ENCODE results near the gene PRLR. TPM values are rescaled to one million over a fixed set of nuclear protein-coding genes. Genes with fewer than 3 reads are reported as not detected.
"Not testable (repeated sequence)": the region's sequence is repeated elsewhere in the genome, so short reads cannot be mapped to it uniquely, and the experiment has no call there.

Gene PRLR
- total RNA-seq, 3 donors from 2014 or later (not counting 1 experiment from before 2014, with no cell fraction given), result 0.05 to 0.16 (median 0.09) TPM

DNA sequence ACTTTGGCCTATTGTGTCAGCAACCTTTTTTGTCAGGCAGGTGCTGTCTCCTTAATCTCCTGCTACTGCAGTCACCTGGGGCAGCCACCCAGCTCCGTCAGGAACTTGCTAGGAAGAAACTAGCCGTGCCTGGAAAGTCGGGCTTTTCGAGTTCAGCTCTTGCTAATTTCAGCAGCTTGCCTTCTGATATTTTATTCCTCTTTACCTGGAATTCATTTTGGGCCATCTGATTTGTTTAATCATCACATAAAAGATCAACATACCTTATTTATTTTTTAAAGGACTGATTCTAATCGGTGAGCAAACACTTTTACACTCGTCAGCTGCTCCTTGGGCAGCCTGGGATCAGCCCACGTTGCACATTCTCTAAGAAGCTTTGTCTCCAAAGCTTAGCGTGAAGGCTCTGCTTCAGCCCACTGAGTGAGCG lies 42.2 kb downstream of the PRLR start:
- Histone ChIP-seq H3K4me3 (ENCODE audit: low read length) (no peak overlapping the region), H3K27me3 (ENCODE audit: control insufficient read depth, insufficient read depth, low read length) (peaks cover 3% of the 10 kb centered on the region), H3K27ac (ENCODE audit: low read length) (no peak overlapping the region), H3K9me3 (ENCODE audit: control insufficient read depth, insufficient read depth, low read length) (no peaks in the 10 kb centered on the region), H3K4me1 (ENCODE audit: control insufficient read depth, insufficient read depth, low read length) (no peaks in the 10 kb centered on the region), H3K36me3 (ENCODE audit: control insufficient read depth, insufficient read depth, low read length) (no peaks in the 10 kb centered on the region)
- H3K4me1 Mint-ChIP-seq, result no peaks in the 10 kb centered on the region
- WGBS (ENCODE audit: insufficient coverage), result 83% methylated on average over 9 of the region's 9 CpGs
- H3K27ac Mint-ChIP-seq, result no peak overlapping the region
- intact Hi-C loops (cut with micrococcal nuclease), result no loop called here
- H3K4me3 Mint-ChIP-seq, result no peak overlapping the region
- H3K9me3 Mint-ChIP-seq, result no peaks in the 10 kb centered on the region
- no peak for ATAC-seq
- no peaks in the 10 kb centered on the region for H3K36me3 Mint-ChIP-seq
- no peak for DNase-seq
- no peaks in the 10 kb centered on the region for H3K27me3 Mint-ChIP-seq (ENCODE audit: low read depth in 2 of 2)
- no peak for TF ChIP-seq CTCF (IDR thresholded peaks at IDR 0.05)

- 91% methylated on average over 3 of the region's 3 CpGs for WGBS (ENCODE audit: insufficient coverage)
- H3K27me3 ChIP-seq (ENCODE audit: control insufficient read depth, insufficient read depth, low read length); H3K9me3 Mint-ChIP-seq; ATAC-seq; H3K4me1 ChIP-seq (ENCODE audit: control insufficient read depth, insufficient read depth, low read length); H3K36me3 ChIP-seq (ENCODE audit: control insufficient read depth, insufficient read depth, low read length); H3K9me3 ChIP-seq (ENCODE audit: control insufficient read depth, insufficient read depth, low read length); H3K4me1 Mint-ChIP-seq; H3K27me3 Mint-ChIP-seq (ENCODE audit: low read depth in 2 of 2); H3K4me3 Mint-ChIP-seq; intact Hi-C loops (cut with micrococcal nuclease); H3K36me3 Mint-ChIP-seq; DNase-seq; H3K27ac ChIP-seq (ENCODE audit: low read length); H3K4me3 ChIP-seq (ENCODE audit: low read length); H3K27ac Mint-ChIP-seq: not testable (repeated sequence)
Observed at GRCh38 chr5:35187621-35188020, 42.7 kb downstream of the PRLR start.

GRCh38 chr5:35186749-35187148 lies 43.5 kb downstream of the PRLR start:
- H3K4me3 ChIP-seq (ENCODE audit: low read length), result no peak overlapping the region
- H3K4me3 Mint-ChIP-seq, result no peak overlapping the region
- no peak overlapping the region for H3K27ac ChIP-seq (ENCODE audit: low read length)
- H3K27me3 Mint-ChIP-seq (ENCODE audit: low read depth in 2 of 2), result no peaks in the 10 kb centered on the region
- no peaks in the 10 kb centered on the region for H3K4me1 Mint-ChIP-seq
- H3K9me3 Mint-ChIP-seq, result no peaks in the 10 kb centered on the region
- H3K27ac Mint-ChIP-seq, result no peak overlapping the region
- DNase-seq, result no peak
- H3K36me3 ChIP-seq (ENCODE audit: control insufficient read depth, insufficient read depth, low read length), result no peaks in the 10 kb centered on the region
- WGBS (ENCODE audit: insufficient coverage), result 98% methylated on average over 5 of the region's 5 CpGs
- no peaks in the 10 kb centered on the region for H3K4me1 ChIP-seq (ENCODE audit: control insufficient read depth, insufficient read depth, low read length)
- H3K9me3 ChIP-seq (ENCODE audit: control insufficient read depth, insufficient read depth, low read length), result no peaks in the 10 kb centered on the region
- peaks cover 3% of the 10 kb centered on the region for H3K27me3 ChIP-seq (ENCODE audit: control insufficient read depth, insufficient read depth, low read length)
- intact Hi-C loops (cut with micrococcal nuclease), result no loop called here
- ATAC-seq, result no peak
- TF ChIP-seq CTCF (IDR thresholded peaks at IDR 0.05), result no peak
- no peaks in the 10 kb centered on the region for H3K36me3 Mint-ChIP-seq

- no peaks in the 10 kb centered on the region for H3K36me3 ChIP-seq (ENCODE audit: control insufficient read depth, insufficient read depth, low read length)
- intact Hi-C loops (cut with micrococcal nuclease), result no loop called here
- H3K4me3 ChIP-seq (ENCODE audit: low read length), result no peak overlapping the region
- no peaks in the 10 kb centered on the region for H3K4me1 ChIP-seq (ENCODE audit: control insufficient read depth, insufficient read depth, low read length)
- no peak for DNase-seq
- H3K9me3 Mint-ChIP-seq, result no peaks in the 10 kb centered on the region
- H3K36me3 Mint-ChIP-seq, result no peaks in the 10 kb centered on the region
- H3K4me3 Mint-ChIP-seq, result no peak overlapping the region
- H3K9me3 ChIP-seq (ENCODE audit: control insufficient read depth, insufficient read depth, low read length), result no peaks in the 10 kb centered on the region
- no peak for TF ChIP-seq CTCF (IDR thresholded peaks at IDR 0.05)
- WGBS (ENCODE audit: insufficient coverage), result 89% methylated on average over 4 of the region's 4 CpGs
- no peak for ATAC-seq
- no peaks in the 10 kb centered on the region for H3K4me1 Mint-ChIP-seq
- no peak overlapping the region for H3K27ac Mint-ChIP-seq
- H3K27ac ChIP-seq (ENCODE audit: low read length), result no peak overlapping the region
- H3K27me3 ChIP-seq (ENCODE audit: control insufficient read depth, insufficient read depth, low read length), result peaks cover 3% of the 10 kb centered on the region
- H3K27me3 Mint-ChIP-seq (ENCODE audit: low read depth in 2 of 2), result no peaks in the 10 kb centered on the region
Observed at GRCh38 chr5:35185518-35185917, 44.8 kb downstream of the PRLR start.

Data from natural killer cell (primary cell).